SK-N-SH (cell line): ENCODE measurements around the gene PIP4K2A. TPM values are rescaled to one million over a fixed set of nuclear protein-coding genes. Genes with fewer than 3 reads are reported as not detected.

Source experiments
- CTCF ChIA-PET: fragments of 300-600, 350-600 bp; formaldehyde crosslinking; extraction: SDS; loops from one replicate; lab custom pipeline; 2021; lab: Yijun Ruan, JAX
- POLR2A ChIA-PET: fragments of 350-600 bp; sonication (Branson Sonifier 250); formaldehyde crosslinking; extraction: SDS; loops from one replicate; lab custom pipeline; 2020; ENCODE audit warnings: antibody characterized with exemption, inconsistent platforms; lab: Yijun Ruan, JAX
- DNase-seq: peaks from one replicate; pipeline ENCODE4 v3.0.0; 2012
- H2AFZ ChIP-seq: fragments of 200-600 bp; sonication (generic); 2 replicates; pipeline ENCODE4 v1.8.1; 2016; ENCODE audit warnings: antibody characterized with exemption, mild to moderate bottlenecking, low read depth
- H3F3A ChIP-seq: fragments of 200-600 bp; sonication (generic); replicated peaks from 2 replicates; pipeline ENCODE3; 2016; ENCODE audit warnings: antibody characterized with exemption, mild to moderate bottlenecking; ENCODE audit not compliant: insufficient read depth
- H3K27ac ChIP-seq, 2 experiments: fragments of 200-500 bp in 1 of 2; fragments of 200-600 bp in 1 of 2; sonication (Bioruptor generic) in 1 of 2; sonication (generic), shearing (Covaris generic) in 1 of 2; 2 replicates each; pipeline versions ENCODE4 v1.5.1 to v1.6.1; 2014 to 2016; ENCODE audit warnings: low read depth in 2 of 2, inconsistent platforms in 1 of 2, low read length in 1 of 2, mild to moderate bottlenecking in 1 of 2, mixed read lengths in 1 of 2
- H3K27me3 ChIP-seq: fragments of 200-600 bp; sonication (generic), shearing (Covaris generic); 2 replicates; pipeline ENCODE4 v1.6.1; 2016; ENCODE audit warnings: mixed run types; ENCODE audit not compliant: insufficient read depth
- H3K36me3 ChIP-seq, 2 experiments: fragments of 200-500 bp in 1 of 2; fragments of 200-600 bp in 1 of 2; sonication (Bioruptor generic) in 1 of 2; sonication (generic) in 1 of 2; replicated peaks in 1 of 2; 2 replicates each; pipeline versions ENCODE3 to v1.5.1; 2014 to 2016; ENCODE audit warnings: low read length in 1 of 2, mild to moderate bottlenecking in 1 of 2; ENCODE audit not compliant: insufficient read depth in 2 of 2, control insufficient read depth in 1 of 2
- H3K4me1 ChIP-seq, 2 experiments: fragments of 200-500 bp in 1 of 2; fragments of 200-600 bp in 1 of 2; sonication (Bioruptor generic) in 1 of 2; sonication (generic), shearing (Covaris generic) in 1 of 2; 2 replicates each; pipeline versions ENCODE4 v1.5.1 to v1.6.1; 2014 to 2016; ENCODE audit warnings: low read depth in 1 of 2, low read length in 1 of 2, mixed run types in 1 of 2; ENCODE audit not compliant: insufficient read depth in 2 of 2, control insufficient read depth in 1 of 2
- H3K4me2 ChIP-seq: fragments of 200-600 bp; sonication (generic), shearing (Covaris generic); 2 replicates; pipeline ENCODE4 v1.6.1; 2017; ENCODE audit warnings: mixed run types
- H3K4me3 ChIP-seq, 2 experiments: fragments of 200-500 bp in 1 of 2; fragments of 200-600 bp in 1 of 2; sonication (Bioruptor generic) in 1 of 2; sonication (generic), shearing (Covaris generic) in 1 of 2; 2 replicates each; pipeline versions ENCODE4 v1.5.1 to v1.8.1; 2014 to 2016; ENCODE audit warnings: low read depth in 2 of 2, inconsistent platforms in 1 of 2, low read length in 1 of 2, mild to moderate bottlenecking in 1 of 2, mixed read lengths in 1 of 2, moderate library complexity in 1 of 2
- H3K79me2 ChIP-seq: fragments of 200-600 bp; sonication (generic); 2 replicates; pipeline ENCODE4 v1.8.1; 2017; ENCODE audit warnings: mild to moderate bottlenecking; ENCODE audit not compliant: insufficient read depth
- H3K9ac ChIP-seq: fragments of 200-600 bp; sonication (generic); 2 replicates; pipeline ENCODE4 v1.6.1; 2017; ENCODE audit warnings: mixed run types
- H3K9me2 ChIP-seq: fragments of 200-600 bp; sonication (generic); 2 replicates; pipeline ENCODE4 v1.6.1; 2017; ENCODE audit warnings: mixed run types
- H3K9me3 ChIP-seq: fragments of 200-600 bp; sonication (generic); 2 replicates; pipeline ENCODE4 v1.6.1; 2017; ENCODE audit warnings: mixed run types, mild to moderate bottlenecking, moderate library complexity
- H4K20me1 ChIP-seq: fragments of 200-600 bp; sonication (generic); 2 replicates; pipeline ENCODE4 v1.6.1; 2017; ENCODE audit warnings: mild to moderate bottlenecking, mixed run types; ENCODE audit not compliant: insufficient read depth
- EZH2phosphoT487 ChIP-seq: fragments of 200-600 bp; sonication (generic); IDR thresholded peaks from 2 replicates; pipeline ENCODE4 v1.6.1; 2017; ENCODE audit warnings: low read depth, mixed run types, mild to moderate bottlenecking, antibody characterized with exemption, moderate library complexity, borderline replicate concordance
- FOXJ3 ChIP-seq: sonication (generic); formaldehyde crosslinking; IDR thresholded peaks from 2 replicates; pipeline ENCODE4 v1.5.1; 2020; ENCODE audit warnings: mild to moderate bottlenecking, missing genetic modification reagents
- MEF2A ChIP-seq: IDR thresholded peaks from 2 replicates; pipeline ENCODE4 v1.4.0; 2012; ENCODE audit warnings: low read depth, borderline replicate concordance
- NRF1 ChIP-seq: IDR thresholded peaks from 2 replicates; pipeline ENCODE4 v1.6.1; 2012; ENCODE audit warnings: low read depth, mild to moderate bottlenecking, low read length
- RCOR1 ChIP-seq: fragments of 150-350 bp; IDR thresholded peaks from 2 replicates; pipeline ENCODE4 v1.6.1; 2017; ENCODE audit warnings: antibody characterized with exemption, low read length
- SIN3A ChIP-seq: IDR thresholded peaks from 2 replicates; pipeline ENCODE4 v1.6.1; 2012; ENCODE audit warnings: low read depth, mild to moderate bottlenecking, low read length, moderate library complexity, borderline replicate concordance
- TAF1 ChIP-seq: IDR thresholded peaks from 2 replicates; pipeline ENCODE4 v1.6.1; 2012; ENCODE audit warnings: low read depth, mild to moderate bottlenecking, low read length, moderate library complexity, borderline replicate concordance
- USF2 ChIP-seq: fragments of 150-350 bp; IDR thresholded peaks from 2 replicates; pipeline ENCODE4 v1.6.1; 2017; ENCODE audit warnings: antibody characterized with exemption, low read length, low read depth, borderline replicate concordance
- WGBS: methylation state at CpG from one replicate; pipeline ENCODE4 v1.1.6; 2017; ENCODE audit warnings: low lambda C conversion rate; 5-methylcytosine and 5-hydroxymethylcytosine counted together
- polyA plus RNA-seq, 3 experiments: library from polyadenylated mRNA; depleted of rRNA; stranded (reverse); fragments of >200 nt; gene quantifications; 2 replicates each; pipeline ENCODE4 v1.2.3, GENCODE V29; 2012
- TF ChIP-seq, protein P1 (sequence below): IDR thresholded peaks from 2 replicates; pipeline ENCODE4 v1.4.0; 2012; ENCODE audit warnings: low read depth, borderline replicate concordance
- TF ChIP-seq, protein P2 (sequence below): IDR thresholded peaks from 2 replicates; pipeline ENCODE4 v1.4.0; 2012; ENCODE audit warnings: low read depth
- TF ChIP-seq, protein P3 (sequence below): IDR thresholded peaks from 2 replicates; pipeline ENCODE4 v1.4.0; 2012; ENCODE audit warnings: low read depth, borderline replicate concordance
- TF ChIP-seq, protein P4 (sequence below): IDR thresholded peaks from 2 replicates; pipeline ENCODE4 v1.6.1; 2012; ENCODE audit warnings: mild to moderate bottlenecking, low read depth, low read length, moderate library complexity

Gene PIP4K2A
- polyA plus RNA-seq, 1 of the 3 experiments (the other 2 are of a cell fraction): 10.8 TPM

DNA sequence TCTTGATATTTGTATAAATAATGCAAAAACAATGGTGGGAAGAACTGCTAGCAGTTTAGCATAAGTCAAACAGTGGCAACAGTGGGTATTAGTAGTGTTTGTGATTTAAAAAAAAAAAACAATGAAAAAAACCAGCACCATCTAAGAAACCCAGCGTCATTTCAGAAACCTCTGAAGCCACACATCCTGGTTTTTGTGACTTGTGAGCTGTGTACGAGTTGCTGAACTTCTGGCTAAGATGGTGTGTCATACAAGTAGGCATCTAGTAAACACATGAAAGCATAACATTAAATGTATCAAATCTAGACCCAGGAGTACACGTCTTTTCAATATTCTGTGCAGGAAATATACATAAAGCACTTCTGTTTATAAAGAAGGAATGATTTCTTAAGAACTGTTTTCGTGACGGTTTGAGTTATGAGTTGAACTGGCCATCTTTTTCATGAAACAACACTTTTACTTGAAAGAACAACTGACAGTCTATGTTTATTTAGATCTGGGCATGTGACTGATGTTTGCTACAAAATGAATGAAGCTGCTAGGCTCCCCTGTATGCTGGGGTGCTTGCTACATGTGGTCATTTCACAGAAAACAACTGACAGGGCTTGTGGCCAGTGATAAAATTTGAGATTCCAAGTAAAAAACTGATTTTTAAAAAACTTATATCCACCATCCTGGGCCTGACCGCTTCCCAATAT, 143.5 kb downstream of the PIP4K2A start:
- no peak overlapping the region for H3K4me3 ChIP-seq
- no peaks in the 10 kb centered on the region; a peak in 1 of 4 replicates for H3K4me1 ChIP-seq
- no peak overlapping the region for H3K9ac ChIP-seq
- H3K79me2 ChIP-seq: no peaks in the 10 kb centered on the region
- H3K9me3 ChIP-seq: no peaks in the 10 kb centered on the region
- TF ChIP-seq, protein P1, sequence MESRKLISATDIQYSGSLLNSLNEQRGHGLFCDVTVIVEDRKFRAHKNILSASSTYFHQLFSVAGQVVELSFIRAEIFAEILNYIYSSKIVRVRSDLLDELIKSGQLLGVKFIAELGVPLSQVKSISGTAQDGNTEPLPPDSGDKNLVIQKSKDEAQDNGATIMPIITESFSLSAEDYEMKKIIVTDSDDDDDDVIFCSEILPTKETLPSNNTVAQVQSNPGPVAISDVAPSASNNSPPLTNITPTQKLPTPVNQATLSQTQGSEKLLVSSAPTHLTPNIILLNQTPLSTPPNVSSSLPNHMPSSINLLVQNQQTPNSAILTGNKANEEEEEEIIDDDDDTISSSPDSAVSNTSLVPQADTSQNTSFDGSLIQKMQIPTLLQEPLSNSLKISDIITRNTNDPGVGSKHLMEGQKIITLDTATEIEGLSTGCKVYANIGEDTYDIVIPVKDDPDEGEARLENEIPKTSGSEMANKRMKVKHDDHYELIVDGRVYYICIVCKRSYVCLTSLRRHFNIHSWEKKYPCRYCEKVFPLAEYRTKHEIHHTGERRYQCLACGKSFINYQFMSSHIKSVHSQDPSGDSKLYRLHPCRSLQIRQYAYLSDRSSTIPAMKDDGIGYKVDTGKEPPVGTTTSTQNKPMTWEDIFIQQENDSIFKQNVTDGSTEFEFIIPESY: no peak
- TF ChIP-seq RCOR1: no peak
- no peak for TF ChIP-seq USF2
- TF ChIP-seq, protein P2, sequence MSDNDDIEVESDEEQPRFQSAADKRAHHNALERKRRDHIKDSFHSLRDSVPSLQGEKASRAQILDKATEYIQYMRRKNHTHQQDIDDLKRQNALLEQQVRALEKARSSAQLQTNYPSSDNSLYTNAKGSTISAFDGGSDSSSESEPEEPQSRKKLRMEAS: no peak
- TF ChIP-seq, protein P3, sequence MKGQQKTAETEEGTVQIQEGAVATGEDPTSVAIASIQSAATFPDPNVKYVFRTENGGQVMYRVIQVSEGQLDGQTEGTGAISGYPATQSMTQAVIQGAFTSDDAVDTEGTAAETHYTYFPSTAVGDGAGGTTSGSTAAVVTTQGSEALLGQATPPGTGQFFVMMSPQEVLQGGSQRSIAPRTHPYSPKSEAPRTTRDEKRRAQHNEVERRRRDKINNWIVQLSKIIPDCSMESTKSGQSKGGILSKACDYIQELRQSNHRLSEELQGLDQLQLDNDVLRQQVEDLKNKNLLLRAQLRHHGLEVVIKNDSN: no peak
- TF ChIP-seq SIN3A: no peak
- TF ChIP-seq EZH2phosphoT487: no peak
- TF ChIP-seq MEF2A: no peak
- no peak for TF ChIP-seq FOXJ3 (CRISPR knock-in tag)
- TF ChIP-seq, protein P4, sequence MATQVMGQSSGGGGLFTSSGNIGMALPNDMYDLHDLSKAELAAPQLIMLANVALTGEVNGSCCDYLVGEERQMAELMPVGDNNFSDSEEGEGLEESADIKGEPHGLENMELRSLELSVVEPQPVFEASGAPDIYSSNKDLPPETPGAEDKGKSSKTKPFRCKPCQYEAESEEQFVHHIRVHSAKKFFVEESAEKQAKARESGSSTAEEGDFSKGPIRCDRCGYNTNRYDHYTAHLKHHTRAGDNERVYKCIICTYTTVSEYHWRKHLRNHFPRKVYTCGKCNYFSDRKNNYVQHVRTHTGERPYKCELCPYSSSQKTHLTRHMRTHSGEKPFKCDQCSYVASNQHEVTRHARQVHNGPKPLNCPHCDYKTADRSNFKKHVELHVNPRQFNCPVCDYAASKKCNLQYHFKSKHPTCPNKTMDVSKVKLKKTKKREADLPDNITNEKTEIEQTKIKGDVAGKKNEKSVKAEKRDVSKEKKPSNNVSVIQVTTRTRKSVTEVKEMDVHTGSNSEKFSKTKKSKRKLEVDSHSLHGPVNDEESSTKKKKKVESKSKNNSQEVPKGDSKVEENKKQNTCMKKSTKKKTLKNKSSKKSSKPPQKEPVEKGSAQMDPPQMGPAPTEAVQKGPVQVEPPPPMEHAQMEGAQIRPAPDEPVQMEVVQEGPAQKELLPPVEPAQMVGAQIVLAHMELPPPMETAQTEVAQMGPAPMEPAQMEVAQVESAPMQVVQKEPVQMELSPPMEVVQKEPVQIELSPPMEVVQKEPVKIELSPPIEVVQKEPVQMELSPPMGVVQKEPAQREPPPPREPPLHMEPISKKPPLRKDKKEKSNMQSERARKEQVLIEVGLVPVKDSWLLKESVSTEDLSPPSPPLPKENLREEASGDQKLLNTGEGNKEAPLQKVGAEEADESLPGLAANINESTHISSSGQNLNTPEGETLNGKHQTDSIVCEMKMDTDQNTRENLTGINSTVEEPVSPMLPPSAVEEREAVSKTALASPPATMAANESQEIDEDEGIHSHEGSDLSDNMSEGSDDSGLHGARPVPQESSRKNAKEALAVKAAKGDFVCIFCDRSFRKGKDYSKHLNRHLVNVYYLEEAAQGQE: no peak
- TF ChIP-seq NRF1: no peak
- no peak for TF ChIP-seq TAF1
- H3K9me2 ChIP-seq: no peaks in the 10 kb centered on the region
- DNase-seq: no peak
- POLR2A ChIA-PET: no interaction called here
- no peak overlapping the region for H2AFZ ChIP-seq
- no peak overlapping the region for H3K4me2 ChIP-seq
- no peaks in the 10 kb centered on the region for H3F3A ChIP-seq
- H3K36me3 ChIP-seq: peaks cover 10 to 18% of the 10 kb centered on the region in 2 experiments
- no peak overlapping the region for H3K27ac ChIP-seq
- H3K27me3 ChIP-seq: no peaks in the 10 kb centered on the region
- WGBS: 81% methylated on average over 6 of the region's 6 CpGs
- no peaks in the 10 kb centered on the region for H4K20me1 ChIP-seq
- CTCF ChIA-PET: no interaction called here
